NCI-H1092 treated with DMSO at 0.1 percent for 48 hours (cell line): ENCODE measurements around the gene THEMIS.
"Not testable (repeated sequence)": the region's sequence is repeated elsewhere in the genome, so short reads cannot be mapped to it uniquely, and the experiment has no call there.

Experiments
- DNase-seq: peaks from one replicate; lab custom pipeline; 2025; lab: John Stamatoyannopoulos, UW

Gene THEMIS

GRCh38 chr6:127912914-127913313 is 12.1 kb upstream of the THEMIS start:
- no peak for DNase-seq

- no peak for DNase-seq
Observed at GRCh38 chr6:127907960-127908640, 7.2 kb upstream of the THEMIS start.

GRCh38 chr6:127904160-127904559 is 3.3 kb upstream of the THEMIS start:
- DNase-seq = no peak

GRCh38 chr6:127902933-127903332 is 2.1 kb upstream of the THEMIS start:
- no peak for DNase-seq

GRCh38 chr6:127897484-127897883 is 3.4 kb downstream of the THEMIS start:
- DNase-seq = no peak

- DNase-seq = no peak
Observed at GRCh38 chr6:127894051-127894450, 6.8 kb downstream of the THEMIS start.

- DNase-seq = no peak
Observed at GRCh38 chr6:127893541-127893940, 7.3 kb downstream of the THEMIS start.

GRCh38 chr6:127891731-127892326 is 9.0 kb downstream of the THEMIS start:
- DNase-seq = no peak

GRCh38 chr6:127886603-127887002 is 14.3 kb downstream of the THEMIS start:
- DNase-seq = no peak

- no peak for DNase-seq
Observed at GRCh38 chr6:127884134-127884533, 16.7 kb downstream of the THEMIS start.

GRCh38 chr6:127881949-127882348 is 18.9 kb downstream of the THEMIS start:
- not testable (repeated sequence) for DNase-seq

GRCh38 chr6:127880429-127880828 is 20.4 kb downstream of the THEMIS start:
- DNase-seq = no peak

- DNase-seq = no peak
Observed at GRCh38 chr6:127879685-127880084, 21.2 kb downstream of the THEMIS start.

GRCh38 chr6:127878115-127878514 is 22.7 kb downstream of the THEMIS start:
- DNase-seq = no peak

- DNase-seq = no peak
Observed at GRCh38 chr6:127877231-127877630, 23.6 kb downstream of the THEMIS start.

GRCh38 chr6:127869772-127870404 is 31.0 kb downstream of the THEMIS start:
- DNase-seq = no peak

GRCh38 chr6:127869183-127869582 is 31.7 kb downstream of the THEMIS start:
- DNase-seq = no peak

- DNase-seq = no peak
Observed at GRCh38 chr6:127868338-127868737, 32.5 kb downstream of the THEMIS start.

- DNase-seq = no peak
Observed at GRCh38 chr6:127866766-127867165, 34.1 kb downstream of the THEMIS start.

- DNase-seq = no peak
Observed at GRCh38 chr6:127865108-127865507, 35.8 kb downstream of the THEMIS start.

- no peak for DNase-seq
Observed at GRCh38 chr6:127864701-127865100, 36.2 kb downstream of the THEMIS start.

GRCh38 chr6:127860723-127861122 is 40.1 kb downstream of the THEMIS start:
- no peak for DNase-seq

- no peak for DNase-seq
Observed at GRCh38 chr6:127859956-127860355, 40.9 kb downstream of the THEMIS start.
